Left colon (tissue), 2 donors: ENCODE results near the gene IRAK1BP1. TPM values are rescaled to one million over a fixed set of nuclear protein-coding genes. Genes with fewer than 3 reads are reported as not detected.

ENCODE experiments used
- total RNA-seq, 2 donors: library from RNA; stranded (reverse); fragmentation: NEBNext Ultra II Directional; extraction: Animal tissue kit (Norgen Biotek cat#: 25700); gene quantifications; one replicate each; pipeline ENCODE4 v1.2.1, GENCODE V29; 2021
- donor health status: DM: no; HTN: no; CAD: no.
- donor health status: DM: yes; HTN: yes; CAD: no.

Gene IRAK1BP1
- total RNA-seq, 2 donors from 2014 or later, result 2.0 to 3.0 TPM

Other genes with a start within 250 kb of the IRAK1BP1 start
- gene PHIP, start 210.7 kb downstream of the IRAK1BP1 start, total RNA-seq, result 10 to 100 TPM; 17.9 to 19.2 TPM